ENCODE measurements around the gene DHX35.

DNA sequence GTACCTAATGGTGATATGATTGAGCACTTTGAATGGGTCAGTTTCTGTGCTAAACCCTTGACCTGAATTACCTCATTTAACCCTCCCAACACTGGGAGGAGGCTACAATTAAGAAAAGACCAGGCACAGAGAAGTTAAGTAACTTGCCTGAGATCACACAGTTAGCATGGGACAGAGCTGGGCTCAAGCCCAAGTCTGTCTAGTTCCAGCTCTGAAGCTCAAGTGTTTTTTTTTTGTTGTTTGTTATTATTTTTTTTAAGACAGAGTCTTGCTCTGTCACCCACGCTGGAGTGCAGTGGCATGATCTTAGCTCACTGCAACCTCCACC is 31.9 kb upstream of the DHX35 start:
- TF ChIP-seq POLR2AphosphoS5 (IDR thresholded peaks at IDR 0.05; ENCODE audit: borderline replicate concordance, low read depth, low read length) (no peak), EZH2 (IDR thresholded peaks at IDR 0.05) (no peak)

Measured in SK-N-MC (cell line).